ENCODE measurements around the gene NEUROD1.
"Not testable (repeated sequence)": the region's sequence is repeated elsewhere in the genome, so short reads cannot be mapped to it uniquely, and the experiment has no call there.

NEUROD1 gene

GRCh38 chr2:181680055-181680936, at the start of gene NEUROD1:
NEUROD1 (minus strand) TSS chr2:181680517; CDS start chr2:181678860, 1,657 bp downstream.
- DNase-seq (ENCODE audit: low spot score in 2 of 2) = no peak
- peaks cover 27% of the 10 kb centered on the region for H3K4me1 Mint-ChIP-seq

GRCh38 chr2:181725476-181725875, 45.2 kb upstream of the NEUROD1 start:
- Mint-ChIP-seq H3K27ac (no peak overlapping the region), H3K27me3 (peaks cover 13% of the 10 kb centered on the region), H3K4me1 (no peaks in the 10 kb centered on the region), H3K9me3 (no peaks in the 10 kb centered on the region), H3K36me3 (no peaks in the 10 kb centered on the region), H3K4me3 (no peak overlapping the region)
- DNase-seq (ENCODE audit: low spot score in 2 of 2) = no peak
- ATAC-seq (ENCODE audit: low read depth) = no peak

More at GRCh38 chr2:181680055-181680936, at the start of gene NEUROD1:
- ATAC-seq (ENCODE audit: low read depth) = no peak
- peaks cover 7% of the 10 kb centered on the region for H3K36me3 Mint-ChIP-seq
- peaks cover 7% of the 10 kb centered on the region for H3K9me3 Mint-ChIP-seq
- no peak within 1 kb of the TSS for H3K27ac Mint-ChIP-seq
- H3K27me3 Mint-ChIP-seq = peaks cover 42% of the 10 kb centered on the region
- peak within 1 kb of the TSS; percentile 51 for H3K4me3 Mint-ChIP-seq

- H3K4me1 Mint-ChIP-seq = no peaks in the 10 kb centered on the region
- DNase-seq (ENCODE audit: low spot score in 2 of 2) (no peak), ATAC-seq (ENCODE audit: low read depth) (no peak)
- no peaks in the 10 kb centered on the region for H3K9me3 Mint-ChIP-seq
- H3K36me3 Mint-ChIP-seq = no peaks in the 10 kb centered on the region
- H3K4me3 Mint-ChIP-seq = no peak overlapping the region
- no peak overlapping the region for H3K27ac Mint-ChIP-seq
- peaks cover 9% of the 10 kb centered on the region for H3K27me3 Mint-ChIP-seq
Measured at GRCh38 chr2:181724662-181725061, 44.3 kb upstream of the NEUROD1 start.

- H3K36me3 Mint-ChIP-seq = no peaks in the 10 kb centered on the region
- no peak overlapping the region for H3K27ac Mint-ChIP-seq
- H3K27me3 Mint-ChIP-seq = peaks cover 12% of the 10 kb centered on the region
- ATAC-seq (ENCODE audit: low read depth) = no peak
- no peak for DNase-seq (ENCODE audit: low spot score in 2 of 2)
- no peaks in the 10 kb centered on the region for H3K9me3 Mint-ChIP-seq
- H3K4me3 Mint-ChIP-seq = no peak overlapping the region
- no peaks in the 10 kb centered on the region for H3K4me1 Mint-ChIP-seq
Measured at GRCh38 chr2:181723731-181724130, 43.4 kb upstream of the NEUROD1 start.

GRCh38 chr2:181715033-181715630, 34.8 kb upstream of the NEUROD1 start:
- H3K4me1 Mint-ChIP-seq = no peaks in the 10 kb centered on the region
- H3K36me3 Mint-ChIP-seq = no peaks in the 10 kb centered on the region
- H3K4me3 Mint-ChIP-seq = no peak overlapping the region
- no peak overlapping the region for H3K27ac Mint-ChIP-seq
- peaks cover 5% of the 10 kb centered on the region for H3K27me3 Mint-ChIP-seq
- no peaks in the 10 kb centered on the region for H3K9me3 Mint-ChIP-seq
- DNase-seq (ENCODE audit: low spot score in 2 of 2) = peak; percentile 58 to 65
- peak; percentile 81 for ATAC-seq (ENCODE audit: low read depth)

GRCh38 chr2:181711051-181711450, 30.7 kb upstream of the NEUROD1 start:
- not testable (repeated sequence) for H3K27me3 Mint-ChIP-seq

GRCh38 chr2:181702519-181702918, 22.2 kb upstream of the NEUROD1 start:
- H3K9me3 Mint-ChIP-seq; H3K27ac Mint-ChIP-seq; DNase-seq (ENCODE audit: low spot score in 2 of 2); H3K4me1 Mint-ChIP-seq; H3K27me3 Mint-ChIP-seq; H3K36me3 Mint-ChIP-seq; ATAC-seq (ENCODE audit: low read depth); H3K4me3 Mint-ChIP-seq: not testable (repeated sequence)

More at GRCh38 chr2:181711051-181711450, 30.7 kb upstream of the NEUROD1 start:
- not testable (repeated sequence) for H3K4me3 Mint-ChIP-seq; H3K36me3 Mint-ChIP-seq; H3K9me3 Mint-ChIP-seq; H3K27ac Mint-ChIP-seq; ATAC-seq (ENCODE audit: low read depth); H3K4me1 Mint-ChIP-seq; DNase-seq (ENCODE audit: low spot score in 2 of 2)

- ATAC-seq (ENCODE audit: low read depth) (no peak), DNase-seq (ENCODE audit: low spot score in 2 of 2) (no peak)
- Mint-ChIP-seq H3K4me1 (peaks cover 4% of the 10 kb centered on the region), H3K36me3 (peaks cover 3% of the 10 kb centered on the region), H3K4me3 (no peak overlapping the region), H3K27me3 (peaks cover 12% of the 10 kb centered on the region), H3K9me3 (no peaks in the 10 kb centered on the region), H3K27ac (no peak overlapping the region)
Measured at GRCh38 chr2:181698223-181698622, 17.9 kb upstream of the NEUROD1 start.

- peaks cover 12% of the 10 kb centered on the region for H3K27me3 Mint-ChIP-seq
- H3K4me1 Mint-ChIP-seq = peaks cover 4% of the 10 kb centered on the region
- H3K36me3 Mint-ChIP-seq = peaks cover 1% of the 10 kb centered on the region
- no peaks in the 10 kb centered on the region for H3K9me3 Mint-ChIP-seq
- H3K27ac Mint-ChIP-seq = no peak overlapping the region
- no peak overlapping the region for H3K4me3 Mint-ChIP-seq
- DNase-seq (ENCODE audit: low spot score in 2 of 2) (no peak), ATAC-seq (ENCODE audit: low read depth) (no peak)
Measured at GRCh38 chr2:181697571-181697970, 17.3 kb upstream of the NEUROD1 start.

- H3K4me3 Mint-ChIP-seq = no peak overlapping the region
- no peaks in the 10 kb centered on the region for H3K9me3 Mint-ChIP-seq
- no peaks in the 10 kb centered on the region for H3K36me3 Mint-ChIP-seq
- DNase-seq (ENCODE audit: low spot score in 2 of 2) (no peak), ATAC-seq (ENCODE audit: low read depth) (no peak)
- H3K4me1 Mint-ChIP-seq = peaks cover 4% of the 10 kb centered on the region
- H3K27ac Mint-ChIP-seq = no peak overlapping the region
- peaks cover 12% of the 10 kb centered on the region for H3K27me3 Mint-ChIP-seq
Measured at GRCh38 chr2:181697126-181697525, 16.8 kb upstream of the NEUROD1 start.

- H3K36me3 Mint-ChIP-seq = no peaks in the 10 kb centered on the region
- ATAC-seq (ENCODE audit: low read depth) = no peak
- no peak overlapping the region for H3K4me3 Mint-ChIP-seq
- peaks cover 4% of the 10 kb centered on the region for H3K4me1 Mint-ChIP-seq
- no peaks in the 10 kb centered on the region for H3K9me3 Mint-ChIP-seq
- no peak overlapping the region for H3K27ac Mint-ChIP-seq
- H3K27me3 Mint-ChIP-seq = peaks cover 14% of the 10 kb centered on the region
- no peak for DNase-seq (ENCODE audit: low spot score in 2 of 2)
Measured at GRCh38 chr2:181694271-181694670, 14.0 kb upstream of the NEUROD1 start.

- H3K4me1 Mint-ChIP-seq = peaks cover 4% of the 10 kb centered on the region
- H3K9me3 Mint-ChIP-seq = no peaks in the 10 kb centered on the region
- H3K27ac Mint-ChIP-seq = no peak overlapping the region
- H3K4me3 Mint-ChIP-seq = no peak overlapping the region
- H3K36me3 Mint-ChIP-seq = no peaks in the 10 kb centered on the region
- ATAC-seq (ENCODE audit: low read depth) = no peak
- H3K27me3 Mint-ChIP-seq = peaks cover 12% of the 10 kb centered on the region
- no peak for DNase-seq (ENCODE audit: low spot score in 2 of 2)
Measured at GRCh38 chr2:181690860-181691259, 10.5 kb upstream of the NEUROD1 start.

GRCh38 chr2:181686576-181687185, 6.4 kb upstream of the NEUROD1 start:
- Mint-ChIP-seq H3K27me3 (peaks cover 36% of the 10 kb centered on the region), H3K36me3 (no peaks in the 10 kb centered on the region), H3K4me1 (peaks cover 19% of the 10 kb centered on the region), H3K27ac (no peak overlapping the region), H3K9me3 (peaks cover 5% of the 10 kb centered on the region), H3K4me3 (no peak overlapping the region)
- DNase-seq (ENCODE audit: low spot score in 2 of 2) = no peak
- ATAC-seq (ENCODE audit: low read depth) = peak; percentile 43

- Mint-ChIP-seq H3K4me3 (no peak overlapping the region), H3K27ac (peak overlapping the region; percentile 82), H3K4me1 (peaks cover 29% of the 10 kb centered on the region), H3K27me3 (peaks cover 43% of the 10 kb centered on the region), H3K36me3 (no peaks in the 10 kb centered on the region), H3K9me3 (peaks cover 5% of the 10 kb centered on the region)
- DNase-seq (ENCODE audit: low spot score in 2 of 2) (no peak), ATAC-seq (ENCODE audit: low read depth) (no peak)
Measured at GRCh38 chr2:181685150-181685688, 4.9 kb upstream of the NEUROD1 start.

Measured in memory B cell (primary cell).